ENCODE measurements around the gene PPARA. TPM values are rescaled to one million over a fixed set of nuclear protein-coding genes. Genes with fewer than 3 reads are reported as not detected.
A peak's percentile ranks its signal among the peaks of the same experiment; 100 is the strongest.

PPARA gene
- total RNA-seq, 1 donor: 22.1 TPM

- Histone ChIP-seq H3K27ac (ENCODE audit: low read depth, low read length) (peak overlapping the region; percentile 61), H3K4me3 (ENCODE audit: insufficient read depth, low read length) (no peak overlapping the region), H4K20me1 (ENCODE audit: insufficient read depth, low read length) (peaks cover 64% of the 10 kb centered on the region), H3K27me3 (ENCODE audit: insufficient read depth, low read length) (no peaks in the 10 kb centered on the region), H3K4me1 (ENCODE audit: insufficient read depth, low read length) (peaks cover 33% of the 10 kb centered on the region), H3K36me3 (ENCODE audit: insufficient read depth, low read length) (peaks cover 39% of the 10 kb centered on the region), H3K4me2 (ENCODE audit: insufficient read depth, low read length) (no peak overlapping the region), H3K79me2 (ENCODE audit: insufficient read depth, low read length) (peaks cover 6% of the 10 kb centered on the region), H2AFZ (ENCODE audit: low read length) (no peak overlapping the region), H3K9me3 (ENCODE audit: low read depth, low read length) (no peaks in the 10 kb centered on the region)
- DNase-seq (ENCODE audit: insufficient read length, low spot score, missing footprints): no peak
- TF ChIP-seq CTCF (IDR thresholded peaks at IDR 0.05; ENCODE audit: extremely low read depth, low read depth, low read length): no peak
Measured at GRCh38 chr22:46117206-46118199, 32.8 kb upstream of the PPARA start.

- TF ChIP-seq CTCF (IDR thresholded peaks at IDR 0.05; ENCODE audit: extremely low read depth, low read depth, low read length): no peak
- no peaks in the 10 kb centered on the region for H3K9me3 ChIP-seq (ENCODE audit: low read depth, low read length)
- no peak overlapping the region for H2AFZ ChIP-seq (ENCODE audit: low read length)
- H3K4me1 ChIP-seq (ENCODE audit: insufficient read depth, low read length): peaks cover 33% of the 10 kb centered on the region
- peaks cover 22% of the 10 kb centered on the region for H3K36me3 ChIP-seq (ENCODE audit: insufficient read depth, low read length)
- peak overlapping the region; percentile 48 for H3K4me2 ChIP-seq (ENCODE audit: insufficient read depth, low read length)
- H3K79me2 ChIP-seq (ENCODE audit: insufficient read depth, low read length): no peaks in the 10 kb centered on the region
- peak; percentile 95 for DNase-seq (ENCODE audit: insufficient read length, low spot score, missing footprints)
- peaks cover 47% of the 10 kb centered on the region for H4K20me1 ChIP-seq (ENCODE audit: insufficient read depth, low read length)
- H3K27me3 ChIP-seq (ENCODE audit: insufficient read depth, low read length): no peaks in the 10 kb centered on the region
- no peak overlapping the region for H3K4me3 ChIP-seq (ENCODE audit: insufficient read depth, low read length)
- H3K27ac ChIP-seq (ENCODE audit: low read depth, low read length): peak overlapping the region; percentile 22
Measured at GRCh38 chr22:46119093-46119728, 31.1 kb upstream of the PPARA start.

GRCh38 chr22:46119729-46120419 lies 30.5 kb upstream of the PPARA start:
- Histone ChIP-seq H4K20me1 (ENCODE audit: insufficient read depth, low read length) (peaks cover 41% of the 10 kb centered on the region), H3K4me3 (ENCODE audit: insufficient read depth, low read length) (peak overlapping the region; percentile 25), H3K27me3 (ENCODE audit: insufficient read depth, low read length) (no peaks in the 10 kb centered on the region), H3K4me1 (ENCODE audit: insufficient read depth, low read length) (peaks cover 30% of the 10 kb centered on the region), H3K9me3 (ENCODE audit: low read depth, low read length) (no peaks in the 10 kb centered on the region), H3K4me2 (ENCODE audit: insufficient read depth, low read length) (peak overlapping the region; percentile 48), H3K79me2 (ENCODE audit: insufficient read depth, low read length) (no peaks in the 10 kb centered on the region), H2AFZ (ENCODE audit: low read length) (no peak overlapping the region), H3K36me3 (ENCODE audit: insufficient read depth, low read length) (peaks cover 17% of the 10 kb centered on the region), H3K27ac (ENCODE audit: low read depth, low read length) (peak overlapping the region; percentile 22)
- DNase-seq (ENCODE audit: insufficient read length, low spot score, missing footprints): peak; percentile 98
- no peak for TF ChIP-seq CTCF (IDR thresholded peaks at IDR 0.05; ENCODE audit: extremely low read depth, low read depth, low read length)

All from osteoblast (primary cell).